Activated CD4-positive, alpha-beta memory T cell treated with anti-CD3 and anti-CD28 coated beads, Interleukin-2, amount 10 ng/mL, durations not matched to agents 7 days and 5 days (primary cell): ENCODE measurements around the gene CERT1. TPM values are rescaled to one million over a fixed set of nuclear protein-coding genes. Genes with fewer than 3 reads are reported as not detected.

ENCODE experiments used
- CTCF ChIA-PET: fragments of 350-600 bp; sonication (Branson Sonifier 250); formaldehyde crosslinking; loops from one replicate; lab custom pipeline; 2021; ENCODE audit warnings: antibody characterized with exemption, inconsistent platforms; lab: Charles Lee
- POLR2A ChIA-PET: fragments of 350-600 bp; sonication (Branson Sonifier 250); formaldehyde crosslinking; loops from one replicate; lab custom pipeline; 2021; ENCODE audit warnings: antibody characterized with exemption; lab: Charles Lee
- DNase-seq: peaks from one replicate; pipeline ENCODE4 v3.0.0-alpha.2; 2020
- H3K27ac Mint-ChIP-seq: one replicate; pipeline ENCODE4 v1.8.0; 2021; ENCODE audit warnings: mild to moderate bottlenecking, mixed read lengths
- H3K27me3 Mint-ChIP-seq: one replicate; pipeline ENCODE4 v1.8.0; 2021; ENCODE audit warnings: mixed read lengths
- H3K36me3 Mint-ChIP-seq: one replicate; pipeline ENCODE4 v1.8.0; 2021; ENCODE audit warnings: low read depth, mixed read lengths
- H3K4me1 Mint-ChIP-seq: one replicate; pipeline ENCODE4 v1.8.0; 2021; ENCODE audit warnings: mixed read lengths
- H3K4me3 Mint-ChIP-seq: one replicate; pipeline ENCODE4 v1.8.0; 2021; ENCODE audit warnings: mild to moderate bottlenecking, mixed read lengths
- H3K9me3 Mint-ChIP-seq: one replicate; pipeline ENCODE4 v1.8.0; 2021; ENCODE audit warnings: mixed read lengths
- total RNA-seq, 2 experiments: library from RNA; stranded (reverse); gene quantifications; one replicate each; pipeline ENCODE4 v1.2.3, GENCODE V29; 2021

CERT1 gene
- total RNA-seq, 2 experiments from 2014 or later = 36.2 to 39.7 TPM

DNA sequence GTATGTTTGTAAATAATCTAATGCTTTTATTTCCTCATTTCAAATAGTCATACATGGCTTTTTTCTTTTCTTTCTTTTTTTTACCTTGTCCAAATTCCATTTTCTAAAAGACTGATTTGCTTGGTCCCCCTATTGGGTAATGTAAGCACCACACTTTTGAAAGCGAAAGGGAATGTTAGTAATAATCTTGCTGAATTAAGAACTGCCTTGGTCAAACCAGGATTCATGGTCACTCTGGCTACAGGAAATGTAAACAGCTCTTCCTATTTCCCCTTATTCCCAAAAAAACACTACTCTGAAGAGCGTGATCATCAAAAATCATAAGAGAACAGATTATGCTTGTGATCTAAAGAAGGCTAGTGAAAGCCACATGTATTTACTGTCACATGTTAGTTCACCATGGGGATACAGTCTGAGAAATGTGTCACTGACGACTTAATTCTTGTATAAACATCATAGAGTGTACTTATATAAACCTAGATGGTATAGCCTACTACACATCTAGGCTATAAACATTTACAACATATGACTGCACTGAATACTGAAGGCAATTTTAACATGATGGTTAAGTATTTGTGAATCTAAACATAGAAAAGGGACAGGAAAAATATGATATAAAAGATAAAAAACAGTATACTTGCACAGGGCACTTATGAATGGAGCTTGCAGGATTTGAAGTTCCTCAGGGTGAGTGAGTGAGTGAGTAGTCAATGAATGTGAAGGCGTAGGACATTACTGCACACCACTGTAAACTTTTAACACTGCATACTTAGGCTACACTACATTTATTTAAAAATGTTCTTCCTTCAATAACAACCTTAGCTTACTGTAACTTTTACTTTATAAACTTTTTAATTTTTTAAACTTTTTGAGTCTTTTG, 99.1 kb downstream of the CERT1 start:
- no peak for DNase-seq
- Mint-ChIP-seq H3K36me3 (peaks cover 29% of the 10 kb centered on the region), H3K27me3 (no peaks in the 10 kb centered on the region), H3K4me1 (peaks cover 2% of the 10 kb centered on the region), H3K27ac (no peak overlapping the region), H3K9me3 (no peaks in the 10 kb centered on the region), H3K4me3 (no peak overlapping the region)
- CTCF ChIA-PET = no interaction called here
- POLR2A ChIA-PET = interaction anchor here (0.6 kb wide), 1 partner anchor 187 kb away, joined by 3 read pairs; no protein-coding TSS in a partner anchor

- no peak overlapping the region for H3K4me3 Mint-ChIP-seq
- CTCF ChIA-PET = no interaction called here
These were observed 106.1 kb downstream of the CERT1 start for GRCh38 chr5:75405296-75405695.

DNA sequence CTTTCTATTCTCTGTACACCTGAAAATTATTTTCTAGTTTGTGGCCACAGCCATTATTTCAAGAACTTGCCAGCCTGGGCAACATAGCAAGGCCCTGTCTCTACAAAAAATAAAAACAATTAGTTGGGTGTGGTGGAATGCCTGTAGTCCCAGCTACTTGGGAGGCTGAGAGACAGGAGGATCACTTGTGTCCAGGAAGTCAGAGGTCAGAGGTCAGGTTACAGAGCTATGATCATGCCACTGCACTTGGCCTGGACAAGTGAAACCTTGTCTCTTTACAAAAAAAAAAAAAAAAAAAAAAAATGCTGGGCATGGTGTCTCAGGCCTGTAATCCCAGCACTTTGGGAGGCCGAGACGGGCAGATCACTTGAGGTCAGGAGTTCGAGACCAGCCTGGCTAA, 116.2 kb downstream of the CERT1 start:
- peaks cover 22% of the 10 kb centered on the region for H3K36me3 Mint-ChIP-seq
- ChIA-PET CTCF (no interaction called here), POLR2A (interaction anchor here (1.1 kb wide), 1 partner anchor 58 kb away, joined by 3 read pairs; the partner anchor contains the start of gene HMGCR)
- H3K27ac Mint-ChIP-seq = no peak overlapping the region
- no peaks in the 10 kb centered on the region for H3K27me3 Mint-ChIP-seq
- no peaks in the 10 kb centered on the region for H3K9me3 Mint-ChIP-seq
- no peak for DNase-seq
- H3K4me3 Mint-ChIP-seq = no peak overlapping the region
- H3K4me1 Mint-ChIP-seq = no peaks in the 10 kb centered on the region

More at GRCh38 chr5:75405296-75405695, 106.1 kb downstream of the CERT1 start:
- Mint-ChIP-seq H3K9me3 (no peaks in the 10 kb centered on the region), H3K27me3 (no peaks in the 10 kb centered on the region), H3K36me3 (peaks cover 11% of the 10 kb centered on the region), H3K27ac (no peak overlapping the region), H3K4me1 (peaks cover 2% of the 10 kb centered on the region)
- no peak for DNase-seq
- POLR2A ChIA-PET = no interaction called here

DNA sequence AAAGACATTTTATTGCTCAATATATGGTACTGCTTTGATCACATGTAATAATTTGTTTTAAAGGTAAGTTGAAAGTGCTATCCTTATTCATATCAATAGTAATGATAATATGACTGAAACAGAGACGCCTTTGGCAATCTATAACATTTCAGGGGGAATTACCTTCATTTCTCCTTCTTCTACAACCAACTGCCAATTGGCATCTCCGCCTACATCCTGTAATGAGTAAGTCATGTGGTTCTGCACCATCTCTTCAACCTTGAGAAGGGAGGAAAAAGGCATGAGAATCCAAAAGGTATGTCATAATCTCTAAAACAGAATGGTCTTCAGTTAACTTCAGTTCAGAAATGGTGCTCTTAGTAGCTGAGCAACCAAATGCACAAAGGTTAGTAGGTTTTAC, 122.0 kb downstream of the CERT1 start:
- no peaks in the 10 kb centered on the region for H3K27me3 Mint-ChIP-seq
- no peak for DNase-seq
- H3K36me3 Mint-ChIP-seq = peaks cover 29% of the 10 kb centered on the region
- H3K4me1 Mint-ChIP-seq = peaks cover 11% of the 10 kb centered on the region
- ChIA-PET POLR2A (no interaction called here), CTCF (no interaction called here)
- no peaks in the 10 kb centered on the region for H3K9me3 Mint-ChIP-seq
- H3K27ac Mint-ChIP-seq = no peak overlapping the region
- no peak overlapping the region for H3K4me3 Mint-ChIP-seq

- no peak for DNase-seq
- H3K27me3 Mint-ChIP-seq = no peaks in the 10 kb centered on the region
- no peak overlapping the region for H3K27ac Mint-ChIP-seq
- no peaks in the 10 kb centered on the region for H3K9me3 Mint-ChIP-seq
- no peak overlapping the region for H3K4me3 Mint-ChIP-seq
- CTCF ChIA-PET = no interaction called here
- POLR2A ChIA-PET = interaction anchor here (1.7 kb wide), 1 partner anchor 8 kb away, joined by 3 read pairs; no protein-coding TSS in a partner anchor
- peaks cover 12% of the 10 kb centered on the region for H3K4me1 Mint-ChIP-seq
- peaks cover 29% of the 10 kb centered on the region for H3K36me3 Mint-ChIP-seq
These were observed 123.6 kb downstream of the CERT1 start for GRCh38 chr5:75387806-75388205.

DNA sequence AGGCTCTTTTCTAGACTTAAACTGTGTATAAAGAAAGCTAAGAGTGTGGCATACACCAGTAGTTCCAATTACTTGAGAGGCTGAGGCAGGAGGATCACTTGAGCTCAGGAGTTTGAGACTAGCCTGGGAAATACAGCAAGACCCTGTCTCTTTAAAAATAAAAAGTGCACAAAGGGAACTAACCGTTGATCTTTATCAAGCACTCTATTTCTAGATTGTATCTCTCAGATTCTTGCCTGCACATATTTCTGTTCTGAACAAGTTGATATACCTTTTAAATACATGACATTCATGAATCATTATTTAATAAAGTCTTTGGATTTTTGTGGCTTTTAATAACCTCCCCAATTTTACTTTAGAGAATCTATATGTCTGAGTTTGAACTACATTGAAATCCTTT, 127.2 kb downstream of the CERT1 start:
- ChIA-PET POLR2A (interaction anchor here (0.8 kb wide), 2 partner anchors 147 to 205 kb away, joined by 3 read pairs; partner anchors contain the start of gene ANKRD31), CTCF (no interaction called here)
- no peak overlapping the region for H3K27ac Mint-ChIP-seq
- no peak for DNase-seq
- no peak overlapping the region for H3K4me3 Mint-ChIP-seq
- no peaks in the 10 kb centered on the region for H3K27me3 Mint-ChIP-seq
- peaks cover 6% of the 10 kb centered on the region for H3K4me1 Mint-ChIP-seq
- H3K36me3 Mint-ChIP-seq = peaks cover 27% of the 10 kb centered on the region
- H3K9me3 Mint-ChIP-seq = no peaks in the 10 kb centered on the region

- POLR2A ChIA-PET = no interaction called here
- no peaks in the 10 kb centered on the region for H3K27me3 Mint-ChIP-seq
- DNase-seq = no peak
- H3K27ac Mint-ChIP-seq = no peak overlapping the region
- CTCF ChIA-PET = no interaction called here
- peaks cover 20% of the 10 kb centered on the region for H3K36me3 Mint-ChIP-seq
- no peak overlapping the region for H3K4me3 Mint-ChIP-seq
- peaks cover 4% of the 10 kb centered on the region for H3K4me1 Mint-ChIP-seq
- no peaks in the 10 kb centered on the region for H3K9me3 Mint-ChIP-seq
These were observed 130.0 kb downstream of the CERT1 start for GRCh38 chr5:75381456-75381855.

DNA sequence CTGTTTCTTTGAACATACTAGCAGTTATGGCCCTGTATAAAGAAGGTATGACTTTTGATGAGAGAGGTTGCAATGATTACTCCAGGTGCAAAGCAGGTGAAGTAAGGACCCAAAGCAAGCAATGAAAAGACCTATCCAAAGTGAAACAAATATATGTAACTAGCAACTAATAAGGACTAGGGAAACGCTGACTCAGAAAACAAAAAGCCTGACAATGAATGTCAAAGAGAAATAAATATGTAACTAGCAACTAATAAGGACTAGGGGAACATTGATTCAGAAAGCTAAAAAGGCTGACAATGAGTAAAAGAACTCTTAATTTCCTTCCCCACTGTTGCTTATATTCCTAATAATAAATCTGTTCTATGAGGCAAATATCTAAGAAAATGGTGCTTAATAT, 131.3 kb downstream of the CERT1 start:
- Mint-ChIP-seq H3K36me3 (peaks cover 23% of the 10 kb centered on the region), H3K27ac (no peak overlapping the region), H3K9me3 (no peaks in the 10 kb centered on the region), H3K4me3 (no peak overlapping the region), H3K4me1 (peaks cover 4% of the 10 kb centered on the region), H3K27me3 (no peaks in the 10 kb centered on the region)
- ChIA-PET CTCF (no interaction called here), POLR2A (no interaction called here)
- DNase-seq = no peak

DNA sequence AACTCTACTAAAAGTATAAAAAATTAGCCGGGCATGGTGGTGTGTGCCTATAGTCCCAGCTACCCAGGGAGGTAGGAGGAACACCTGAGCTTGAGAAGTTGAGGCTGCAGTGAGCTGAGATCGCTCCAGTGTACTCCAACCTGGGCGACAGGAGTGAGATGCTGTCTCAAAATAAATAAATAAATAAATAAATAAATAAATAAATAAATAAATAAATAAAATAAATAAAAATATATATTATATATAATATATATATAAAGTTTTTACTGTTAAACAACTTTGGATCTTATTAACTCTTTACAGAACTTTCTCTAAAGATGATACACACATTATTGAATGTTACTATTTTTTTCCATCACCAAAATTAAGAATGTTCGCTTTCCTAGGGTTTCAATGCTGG, 136.0 kb downstream of the CERT1 start:
- Mint-ChIP-seq H3K9me3 (no peaks in the 10 kb centered on the region), H3K36me3 (peaks cover 23% of the 10 kb centered on the region), H3K4me1 (no peaks in the 10 kb centered on the region), H3K27me3 (no peaks in the 10 kb centered on the region), H3K27ac (no peak overlapping the region), H3K4me3 (no peak overlapping the region)
- POLR2A ChIA-PET = no interaction called here
- DNase-seq = no peak
- CTCF ChIA-PET = no interaction called here

DNA sequence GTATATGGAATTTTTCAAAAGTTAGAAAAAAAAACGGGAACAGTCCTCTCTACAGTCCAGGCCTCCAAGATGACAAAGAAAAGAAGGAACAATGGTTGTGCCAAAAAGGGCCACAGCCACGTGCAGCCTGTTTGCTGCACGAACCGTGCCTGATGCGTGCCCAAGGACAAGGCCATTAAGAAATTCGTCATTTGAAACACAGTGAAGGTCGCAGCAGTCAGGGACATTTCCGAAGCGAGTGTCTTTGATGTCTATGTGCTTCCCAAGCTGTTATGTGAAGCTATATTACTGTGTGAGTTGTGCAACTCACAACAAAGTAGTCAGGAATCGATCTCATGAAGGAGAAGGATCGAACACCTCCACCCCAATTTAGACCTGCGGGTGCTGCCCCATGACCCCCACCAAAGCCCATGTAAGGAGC, 137.0 kb downstream of the CERT1 start:
- Mint-ChIP-seq H3K9me3 (no peaks in the 10 kb centered on the region), H3K27me3 (no peaks in the 10 kb centered on the region), H3K4me3 (no peak overlapping the region), H3K27ac (no peak overlapping the region), H3K36me3 (peaks cover 17% of the 10 kb centered on the region), H3K4me1 (no peaks in the 10 kb centered on the region)
- CTCF ChIA-PET = no interaction called here
- POLR2A ChIA-PET = no interaction called here
- DNase-seq = no peak

DNA sequence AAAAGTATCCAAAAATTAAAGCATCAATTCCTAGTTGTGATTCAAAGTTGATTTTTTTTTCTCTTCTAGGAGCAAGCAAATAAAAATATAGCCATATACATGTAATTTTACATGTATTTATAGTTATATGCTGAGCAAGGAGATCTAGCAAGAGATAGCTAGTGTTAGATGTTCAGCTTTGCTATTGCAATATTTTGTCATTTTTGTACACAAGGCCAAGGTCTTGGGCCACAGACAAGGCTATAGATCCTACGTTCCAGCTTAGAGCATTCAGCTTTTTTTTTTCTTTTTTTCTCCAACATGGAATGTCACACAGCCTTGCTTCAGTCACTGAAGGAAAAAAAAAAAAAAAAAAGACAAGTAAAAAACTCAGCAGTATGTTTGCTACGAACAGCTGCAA, 137.6 kb downstream of the CERT1 start:
- Mint-ChIP-seq H3K4me1 (no peaks in the 10 kb centered on the region), H3K4me3 (no peak overlapping the region), H3K36me3 (peaks cover 12% of the 10 kb centered on the region), H3K9me3 (no peaks in the 10 kb centered on the region), H3K27me3 (no peaks in the 10 kb centered on the region), H3K27ac (no peak overlapping the region)
- CTCF ChIA-PET = no interaction called here
- POLR2A ChIA-PET = no interaction called here
- no peak for DNase-seq

GRCh38 chr5:75368391-75368790, 143.0 kb downstream of the CERT1 start:
- no peak for DNase-seq
- Mint-ChIP-seq H3K9me3 (no peaks in the 10 kb centered on the region), H3K4me3 (no peak overlapping the region), H3K27ac (no peak overlapping the region), H3K4me1 (peaks cover 6% of the 10 kb centered on the region), H3K27me3 (no peaks in the 10 kb centered on the region), H3K36me3 (peaks cover 3% of the 10 kb centered on the region)
- POLR2A ChIA-PET = no interaction called here
- CTCF ChIA-PET = no interaction called here

GRCh38 chr5:75367401-75367800, 144.0 kb downstream of the CERT1 start:
- Mint-ChIP-seq H3K9me3 (no peaks in the 10 kb centered on the region), H3K27ac (no peak overlapping the region), H3K36me3 (peaks cover 12% of the 10 kb centered on the region), H3K4me1 (peaks cover 6% of the 10 kb centered on the region), H3K27me3 (no peaks in the 10 kb centered on the region), H3K4me3 (no peak overlapping the region)
- DNase-seq = no peak
- POLR2A ChIA-PET = no interaction called here
- CTCF ChIA-PET = no interaction called here

GRCh38 chr5:75366787-75367186, 144.6 kb downstream of the CERT1 start:
- Mint-ChIP-seq H3K4me1 (peaks cover 6% of the 10 kb centered on the region), H3K27ac (no peak overlapping the region), H3K4me3 (no peak overlapping the region), H3K36me3 (peaks cover 18% of the 10 kb centered on the region), H3K27me3 (no peaks in the 10 kb centered on the region), H3K9me3 (no peaks in the 10 kb centered on the region)
- ChIA-PET POLR2A (no interaction called here), CTCF (no interaction called here)
- no peak for DNase-seq
